Measurements from ENCODE around the gene CDK13. TPM values are rescaled to one million over a fixed set of nuclear protein-coding genes. Genes with fewer than 3 reads are reported as not detected.
A peak's percentile ranks its signal among the peaks of the same experiment; 100 is the strongest.

CDK13 gene
- total RNA-seq, 4 donors from 2014 or later, result 50.9 to 73.5 (median 63.5) TPM

- no peak for TF ChIP-seq POLR2AphosphoS5 (IDR thresholded peaks at IDR 0.05)
- TF ChIP-seq POLR2A (IDR thresholded peaks at IDR 0.05; ENCODE audit: low read depth), result no peak
- TF ChIP-seq EP300 (IDR thresholded peaks at IDR 0.05), result no peak
- TF ChIP-seq CTCF (IDR thresholded peaks at IDR 0.05), result no peak
- no peak overlapping the region for H3K27ac ChIP-seq (replicated peaks in 1 of 4)
- no peak overlapping the region for H3K4me3 ChIP-seq
- WGBS, result 82% methylated on average over 1 of the region's 1 CpG
- intact Hi-C loops (cut with DNase I), result no loop called here
- H3K27me3 ChIP-seq, result no peaks in the 10 kb centered on the region
- peaks cover 0 to 33% (median 12%) of the 10 kb centered on the region in 4 donors for H3K36me3 ChIP-seq
- no peak for DNase-seq (ENCODE audit: extremely low spot score)
- no peaks in the 10 kb centered on the region for H3K9me3 ChIP-seq
- peaks cover 0 to 13% (median 9%) of the 10 kb centered on the region in 4 donors for H3K4me1 ChIP-seq
Observed at GRCh38 chr7:40033826-40034225, 83.8 kb downstream of the CDK13 start.

DNA sequence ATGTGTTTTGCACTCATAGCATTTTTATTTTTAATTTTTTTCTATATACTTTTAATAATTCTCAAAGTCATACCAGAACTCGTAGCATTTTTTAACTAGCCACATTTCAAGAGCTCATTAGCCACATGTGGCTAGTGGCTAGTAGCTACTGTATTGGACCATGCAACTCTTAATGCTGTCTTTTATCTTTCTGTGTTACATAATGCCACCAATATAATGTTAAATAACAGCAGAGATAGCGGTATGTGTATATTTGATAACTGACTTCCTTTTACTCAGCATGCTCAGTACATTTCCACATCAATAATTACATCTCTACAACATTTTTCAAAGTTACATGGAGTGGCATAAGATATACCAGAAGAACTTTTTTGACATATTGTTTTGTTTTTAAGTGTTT is 91.4 kb downstream of the CDK13 start:
- Histone ChIP-seq H3K4me3 (no peak overlapping the region), H3K27me3 (no peaks in the 10 kb centered on the region), H3K27ac (replicated peaks in 1 of 4) (no peak overlapping the region), H3K9me3 (no peaks in the 10 kb centered on the region), H3K36me3 (peaks cover 0 to 36% (median 12%) of the 10 kb centered on the region in 4 donors), H3K4me1 (no peaks in the 10 kb centered on the region)
- intact Hi-C loops (cut with DNase I), result no loop called here
- 99% methylated on average over 2 of the region's 2 CpGs for WGBS
- DNase-seq (ENCODE audit: extremely low spot score), result no peak
- TF ChIP-seq CTCF (IDR thresholded peaks at IDR 0.05) (no peak), POLR2A (IDR thresholded peaks at IDR 0.05; ENCODE audit: low read depth) (no peak), POLR2AphosphoS5 (IDR thresholded peaks at IDR 0.05) (no peak), EP300 (IDR thresholded peaks at IDR 0.05) (no peak)

GRCh38 chr7:40043164-40043563 is 93.1 kb downstream of the CDK13 start:
- no peaks in the 10 kb centered on the region for H3K27me3 ChIP-seq
- intact Hi-C loops (cut with DNase I), result no loop called here
- H3K9me3 ChIP-seq, result no peaks in the 10 kb centered on the region
- no peaks in the 10 kb centered on the region for H3K4me1 ChIP-seq
- 83% methylated on average over 2 of the region's 2 CpGs for WGBS
- TF ChIP-seq POLR2AphosphoS5 (IDR thresholded peaks at IDR 0.05) (no peak), EP300 (IDR thresholded peaks at IDR 0.05) (no peak), CTCF (IDR thresholded peaks at IDR 0.05) (no peak), POLR2A (IDR thresholded peaks at IDR 0.05; ENCODE audit: low read depth) (no peak)
- H3K4me3 ChIP-seq, result no peak overlapping the region
- peaks cover 0 to 36% (median 13%) of the 10 kb centered on the region in 4 donors for H3K36me3 ChIP-seq
- no peak overlapping the region for H3K27ac ChIP-seq (replicated peaks in 1 of 4)
- DNase-seq (ENCODE audit: extremely low spot score), result no peak

GRCh38 chr7:40047661-40048060 is 97.6 kb downstream of the CDK13 start:
- H3K36me3 ChIP-seq, result peaks cover 0 to 30% (median 7%) of the 10 kb centered on the region in 4 donors
- no peaks in the 10 kb centered on the region for H3K27me3 ChIP-seq
- no peak for TF ChIP-seq POLR2AphosphoS5 (IDR thresholded peaks at IDR 0.05)
- peak in 1 of 3 experiments; percentile 8 for TF ChIP-seq CTCF (IDR thresholded peaks at IDR 0.05)
- no peak overlapping the region for H3K27ac ChIP-seq (replicated peaks in 1 of 4)
- 85% methylated on average over 1 of the region's 1 CpG for WGBS
- H3K4me3 ChIP-seq, result no peak overlapping the region
- H3K4me1 ChIP-seq, result peaks cover 0 to 4% (median 1%) of the 10 kb centered on the region in 4 donors
- H3K9me3 ChIP-seq, result no peaks in the 10 kb centered on the region
- intact Hi-C loops (cut with DNase I), result no loop called here
- DNase-seq (ENCODE audit: extremely low spot score), result no peak

GRCh38 chr7:40057292-40057691 is 107.2 kb downstream of the CDK13 start:
- Histone ChIP-seq H3K4me3 (no peak overlapping the region), H3K27ac (replicated peaks in 1 of 4) (no peak overlapping the region), H3K4me1 (peaks cover 0 to 22% (median 20%) of the 10 kb centered on the region in 4 donors), H3K9me3 (no peaks in the 10 kb centered on the region), H3K27me3 (no peaks in the 10 kb centered on the region), H3K36me3 (peaks cover 0 to 32% (median 9%) of the 10 kb centered on the region in 4 donors)
- no peak for DNase-seq (ENCODE audit: extremely low spot score)
- intact Hi-C loops (cut with DNase I), result no loop called here
- TF ChIP-seq EP300 (IDR thresholded peaks at IDR 0.05) (no peak), POLR2AphosphoS5 (IDR thresholded peaks at IDR 0.05) (peak in 1 of 2 donors; percentile 8)
- 22% methylated on average over 2 of the region's 2 CpGs for WGBS
